Measurements from ENCODE around the gene MIPOL1.

The MIPOL1 gene

DNA sequence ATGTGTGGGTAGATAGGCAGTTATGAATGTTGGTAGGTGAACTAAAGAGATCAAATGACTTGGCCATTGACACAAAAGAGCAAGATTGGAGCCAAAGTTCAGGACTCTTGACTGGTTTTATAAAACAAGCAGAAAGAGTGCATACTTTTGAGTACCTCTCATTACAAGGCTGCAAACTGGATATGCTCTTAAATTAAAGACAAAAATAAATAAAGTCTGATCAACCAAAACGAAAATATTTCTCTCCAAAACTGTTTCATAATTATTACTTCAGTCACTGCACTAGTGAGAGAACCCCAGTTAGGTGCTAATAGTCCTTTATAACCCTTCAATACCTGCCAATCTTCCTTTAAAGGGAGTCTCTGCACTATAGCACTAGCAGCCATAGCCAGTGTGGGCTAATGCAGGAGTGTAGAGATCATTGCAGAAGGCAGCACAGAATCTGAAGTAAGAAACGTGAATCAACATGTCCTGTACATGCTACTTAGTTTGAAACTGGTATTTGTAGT, 250.2 kb downstream of the MIPOL1 start:
- H3K4me2 ChIP-seq (ENCODE audit: low read length), result no peak overlapping the region
- no peaks in the 10 kb centered on the region for H3K27me3 ChIP-seq (ENCODE audit: insufficient read depth, low read length)
- no peak overlapping the region for H3K9ac ChIP-seq (ENCODE audit: low read length)

DNA sequence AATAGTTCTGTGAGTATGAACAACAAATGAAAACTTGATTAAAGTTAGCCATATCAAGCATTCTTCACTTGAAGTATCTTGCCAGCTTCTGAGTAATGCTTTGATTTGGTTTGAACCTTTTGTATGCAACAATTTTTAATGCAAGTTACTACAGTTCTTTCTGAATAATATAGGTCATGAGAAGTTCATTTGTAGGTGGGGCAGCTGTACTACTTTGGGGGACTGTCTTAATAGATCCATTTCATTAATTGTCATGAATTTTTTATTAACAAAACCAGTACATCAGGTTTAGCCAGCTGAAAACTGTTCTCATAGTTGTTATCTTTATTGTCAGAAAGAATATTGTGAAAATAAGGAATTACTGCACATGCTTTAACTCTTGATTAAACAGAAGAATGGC, 254.6 kb downstream of the MIPOL1 start:
- Histone ChIP-seq H3K9me2 (ENCODE audit: low read depth, low read length) (no peaks in the 10 kb centered on the region), H4K20me1 (ENCODE audit: insufficient read depth, low read length) (no peaks in the 10 kb centered on the region)
- TF ChIP-seq, protein P1, sequence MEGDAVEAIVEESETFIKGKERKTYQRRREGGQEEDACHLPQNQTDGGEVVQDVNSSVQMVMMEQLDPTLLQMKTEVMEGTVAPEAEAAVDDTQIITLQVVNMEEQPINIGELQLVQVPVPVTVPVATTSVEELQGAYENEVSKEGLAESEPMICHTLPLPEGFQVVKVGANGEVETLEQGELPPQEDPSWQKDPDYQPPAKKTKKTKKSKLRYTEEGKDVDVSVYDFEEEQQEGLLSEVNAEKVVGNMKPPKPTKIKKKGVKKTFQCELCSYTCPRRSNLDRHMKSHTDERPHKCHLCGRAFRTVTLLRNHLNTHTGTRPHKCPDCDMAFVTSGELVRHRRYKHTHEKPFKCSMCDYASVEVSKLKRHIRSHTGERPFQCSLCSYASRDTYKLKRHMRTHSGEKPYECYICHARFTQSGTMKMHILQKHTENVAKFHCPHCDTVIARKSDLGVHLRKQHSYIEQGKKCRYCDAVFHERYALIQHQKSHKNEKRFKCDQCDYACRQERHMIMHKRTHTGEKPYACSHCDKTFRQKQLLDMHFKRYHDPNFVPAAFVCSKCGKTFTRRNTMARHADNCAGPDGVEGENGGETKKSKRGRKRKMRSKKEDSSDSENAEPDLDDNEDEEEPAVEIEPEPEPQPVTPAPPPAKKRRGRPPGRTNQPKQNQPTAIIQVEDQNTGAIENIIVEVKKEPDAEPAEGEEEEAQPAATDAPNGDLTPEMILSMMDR (IDR thresholded peaks at IDR 0.05; ENCODE audit: low read length), result no peak
- no peak for TF ChIP-seq EZH2 (IDR thresholded peaks at IDR 0.05; ENCODE audit: borderline replicate concordance, low read length)

More for the DNA sequence above, 250.2 kb downstream of the MIPOL1 start:
- no peaks in the 10 kb centered on the region for H3K79me2 ChIP-seq (ENCODE audit: insufficient read depth, low read length)
- no peaks in the 10 kb centered on the region for H3K36me3 ChIP-seq (ENCODE audit: insufficient read depth, low read length)
- no peaks in the 10 kb centered on the region for H3K4me1 ChIP-seq (ENCODE audit: insufficient read depth, low read length, severe bottlenecking)
- no peaks in the 10 kb centered on the region for H3F3A ChIP-seq (ENCODE audit: insufficient read depth, low read length)
- no peak overlapping the region for H3K27ac ChIP-seq (ENCODE audit: low read depth, low read length, poor library complexity, severe bottlenecking)
- TF ChIP-seq, protein P1 (IDR thresholded peaks at IDR 0.05; ENCODE audit: low read length), result no peak
- no peak for TF ChIP-seq EZH2 (IDR thresholded peaks at IDR 0.05; ENCODE audit: borderline replicate concordance, low read length)
- no peaks in the 10 kb centered on the region for H3K9me2 ChIP-seq (ENCODE audit: low read depth, low read length)
- no peaks in the 10 kb centered on the region for H3K9me3 ChIP-seq (ENCODE audit: low read length)
- H4K20me1 ChIP-seq (ENCODE audit: insufficient read depth, low read length), result no peaks in the 10 kb centered on the region
- no peak overlapping the region for H3K4me3 ChIP-seq (ENCODE audit: low read depth, low read length, poor library complexity, severe bottlenecking)
- H2AFZ ChIP-seq (ENCODE audit: low read length), result no peak overlapping the region

DNA sequence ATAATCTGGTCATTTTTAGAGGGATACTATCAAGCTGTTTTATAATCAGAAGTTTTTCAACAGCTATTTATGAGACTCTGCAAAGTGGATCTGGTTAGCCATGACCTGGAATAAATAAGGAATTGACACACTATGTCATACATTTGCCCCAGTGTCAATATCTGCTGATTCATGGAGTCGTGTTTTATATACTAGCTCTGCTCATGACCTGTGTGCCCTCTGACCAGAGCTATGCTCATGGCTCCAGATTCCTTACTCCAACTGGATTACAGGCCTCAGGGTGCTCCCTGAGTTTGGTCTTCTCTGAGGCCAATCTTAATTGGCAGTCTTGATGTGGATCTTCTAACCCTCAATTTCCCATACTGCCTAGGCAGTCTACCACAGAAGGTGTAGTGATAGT, 256.2 kb downstream of the MIPOL1 start:
- Histone ChIP-seq H3K9me2 (ENCODE audit: low read depth, low read length) (no peaks in the 10 kb centered on the region), H4K20me1 (ENCODE audit: insufficient read depth, low read length) (no peaks in the 10 kb centered on the region), H3K9ac (ENCODE audit: low read length) (no peak overlapping the region), H3K4me1 (ENCODE audit: insufficient read depth, low read length, severe bottlenecking) (no peaks in the 10 kb centered on the region), H3K79me2 (ENCODE audit: insufficient read depth, low read length) (no peaks in the 10 kb centered on the region), H3F3A (ENCODE audit: insufficient read depth, low read length) (no peaks in the 10 kb centered on the region), H3K36me3 (ENCODE audit: insufficient read depth, low read length) (no peaks in the 10 kb centered on the region), H2AFZ (ENCODE audit: low read length) (no peak overlapping the region), H3K4me3 (ENCODE audit: low read depth, low read length, poor library complexity, severe bottlenecking) (no peak overlapping the region), H3K4me2 (ENCODE audit: low read length) (no peak overlapping the region), H3K9me3 (ENCODE audit: low read length) (no peaks in the 10 kb centered on the region), H3K27me3 (ENCODE audit: insufficient read depth, low read length) (no peaks in the 10 kb centered on the region), H3K27ac (ENCODE audit: low read depth, low read length, poor library complexity, severe bottlenecking) (no peak overlapping the region)
- no peak for TF ChIP-seq EZH2 (IDR thresholded peaks at IDR 0.05; ENCODE audit: borderline replicate concordance, low read length)
- TF ChIP-seq, protein P1 (IDR thresholded peaks at IDR 0.05; ENCODE audit: low read length), result no peak

More for the DNA sequence above, 254.6 kb downstream of the MIPOL1 start:
- no peak overlapping the region for H3K4me2 ChIP-seq (ENCODE audit: low read length)
- H3K79me2 ChIP-seq (ENCODE audit: insufficient read depth, low read length), result no peaks in the 10 kb centered on the region
- no peaks in the 10 kb centered on the region for H3K4me1 ChIP-seq (ENCODE audit: insufficient read depth, low read length, severe bottlenecking)
- no peaks in the 10 kb centered on the region for H3K9me3 ChIP-seq (ENCODE audit: low read length)
- H3K27me3 ChIP-seq (ENCODE audit: insufficient read depth, low read length), result no peaks in the 10 kb centered on the region
- H3F3A ChIP-seq (ENCODE audit: insufficient read depth, low read length), result no peaks in the 10 kb centered on the region
- H3K27ac ChIP-seq (ENCODE audit: low read depth, low read length, poor library complexity, severe bottlenecking), result no peak overlapping the region
- no peak overlapping the region for H3K4me3 ChIP-seq (ENCODE audit: low read depth, low read length, poor library complexity, severe bottlenecking)
- no peak overlapping the region for H2AFZ ChIP-seq (ENCODE audit: low read length)
- no peaks in the 10 kb centered on the region for H3K36me3 ChIP-seq (ENCODE audit: insufficient read depth, low read length)
- no peak overlapping the region for H3K9ac ChIP-seq (ENCODE audit: low read length)
